ENCODE results near the gene SERPIND1.

DNA sequence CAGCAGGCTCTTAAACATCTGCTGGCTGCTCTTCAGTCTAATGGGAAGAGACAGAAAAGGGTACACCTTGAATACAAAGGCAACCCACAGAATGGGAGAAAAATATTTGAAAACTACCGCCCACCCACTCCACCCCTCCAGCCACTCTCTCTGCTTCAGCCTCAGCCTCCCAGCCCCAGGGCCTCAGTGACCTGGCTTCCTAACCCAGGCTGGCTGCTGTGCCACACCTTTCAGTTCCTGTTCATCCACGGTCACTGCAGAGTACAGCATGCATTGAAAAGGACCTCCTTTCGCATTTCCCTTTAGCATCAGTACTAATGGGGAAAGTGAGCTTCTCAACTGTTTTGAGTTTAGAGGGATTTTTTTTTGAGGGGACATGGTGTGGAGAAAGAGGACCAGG is 28.8 kb upstream of the SERPIND1 start:
- TF ChIP-seq POLR2A (IDR thresholded peaks at IDR 0.05): no peak
- TF ChIP-seq, protein P1, sequence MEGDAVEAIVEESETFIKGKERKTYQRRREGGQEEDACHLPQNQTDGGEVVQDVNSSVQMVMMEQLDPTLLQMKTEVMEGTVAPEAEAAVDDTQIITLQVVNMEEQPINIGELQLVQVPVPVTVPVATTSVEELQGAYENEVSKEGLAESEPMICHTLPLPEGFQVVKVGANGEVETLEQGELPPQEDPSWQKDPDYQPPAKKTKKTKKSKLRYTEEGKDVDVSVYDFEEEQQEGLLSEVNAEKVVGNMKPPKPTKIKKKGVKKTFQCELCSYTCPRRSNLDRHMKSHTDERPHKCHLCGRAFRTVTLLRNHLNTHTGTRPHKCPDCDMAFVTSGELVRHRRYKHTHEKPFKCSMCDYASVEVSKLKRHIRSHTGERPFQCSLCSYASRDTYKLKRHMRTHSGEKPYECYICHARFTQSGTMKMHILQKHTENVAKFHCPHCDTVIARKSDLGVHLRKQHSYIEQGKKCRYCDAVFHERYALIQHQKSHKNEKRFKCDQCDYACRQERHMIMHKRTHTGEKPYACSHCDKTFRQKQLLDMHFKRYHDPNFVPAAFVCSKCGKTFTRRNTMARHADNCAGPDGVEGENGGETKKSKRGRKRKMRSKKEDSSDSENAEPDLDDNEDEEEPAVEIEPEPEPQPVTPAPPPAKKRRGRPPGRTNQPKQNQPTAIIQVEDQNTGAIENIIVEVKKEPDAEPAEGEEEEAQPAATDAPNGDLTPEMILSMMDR (IDR thresholded peaks at IDR 0.05): no peak
